Vagina (tissue), 2 donors: ENCODE data around the gene XCL2. TPM values are rescaled to one million over a fixed set of nuclear protein-coding genes. Genes with fewer than 3 reads are reported as not detected.

Experiments used
- DNase-seq, 2 donors: peaks; one replicate each; pipeline ENCODE4 v3.0.0-alpha.2; 2017; ENCODE audit errors: extremely low spot score in 2 of 2
- H3K27ac ChIP-seq: fragments of 200-600 bp; sonication (generic); one replicate; pipeline ENCODE4 v1.5.1; 2019
- H3K27me3 ChIP-seq: fragments of 200-600 bp; sonication (generic); one replicate; pipeline ENCODE4 v1.5.1; 2019
- H3K36me3 ChIP-seq, 2 donors: fragments of 200-600 bp; sonication (generic); one replicate each; pipeline ENCODE4 v1.5.1; 2017 to 2019
- H3K4me1 ChIP-seq: fragments of 200-600 bp; sonication (generic); one replicate; pipeline ENCODE4 v1.5.1; 2019
- H3K4me3 ChIP-seq, 2 donors: fragments of 200-600 bp; sonication (generic); 1 replicate in 1 of 2; 2 replicates in 1 of 2; pipeline ENCODE4 v1.5.1; 2016 to 2019
- H3K9me3 ChIP-seq: fragments of 200-600 bp; sonication (generic); one replicate; pipeline ENCODE4 v1.5.1; 2019
- CTCF ChIP-seq, 3 experiments: fragments of 450-650 bp in 2 of 3; fragments of 200-600 bp in 1 of 3; sonication (generic) in 1 of 3; IDR thresholded peaks; one replicate each; pipeline ENCODE4 v1.5.1; 2017 to 2019; ENCODE audit warnings: antibody characterized with exemption in 3 of 3, mild to moderate bottlenecking in 2 of 3, moderate library complexity in 2 of 3
- POLR2A ChIP-seq, 2 donors: fragments of 450-650 bp; IDR thresholded peaks; one replicate each; pipeline ENCODE4 v1.6.1; 2017; ENCODE audit warnings: antibody characterized with exemption in 2 of 2, mild to moderate bottlenecking in 2 of 2, moderate library complexity in 2 of 2
- POLR2AphosphoS5 ChIP-seq, 2 donors: sonication (generic); formaldehyde crosslinking; IDR thresholded peaks; one replicate each; pipeline ENCODE4 v1.9.0; 2017; ENCODE audit warnings: antibody characterized with exemption in 2 of 2, mild to moderate bottlenecking in 2 of 2, low read depth in 1 of 2; ENCODE audit not compliant: insufficient read depth in 1 of 2
- intact Hi-C: fragments of 100-400 bp; cut with DNase I; formaldehyde crosslinking; loops from one replicate; pipeline ENCODE4 v1.15.1; 2023
- total RNA-seq: library from RNA; depleted of rRNA; stranded (reverse); fragments of >200 nt; gene quantifications from one replicate; pipeline ENCODE4 v1.2.3, GENCODE V29; 2016

XCL2 gene
- total RNA-seq, 1 donor from 2014 or later, result not detected

DNA sequence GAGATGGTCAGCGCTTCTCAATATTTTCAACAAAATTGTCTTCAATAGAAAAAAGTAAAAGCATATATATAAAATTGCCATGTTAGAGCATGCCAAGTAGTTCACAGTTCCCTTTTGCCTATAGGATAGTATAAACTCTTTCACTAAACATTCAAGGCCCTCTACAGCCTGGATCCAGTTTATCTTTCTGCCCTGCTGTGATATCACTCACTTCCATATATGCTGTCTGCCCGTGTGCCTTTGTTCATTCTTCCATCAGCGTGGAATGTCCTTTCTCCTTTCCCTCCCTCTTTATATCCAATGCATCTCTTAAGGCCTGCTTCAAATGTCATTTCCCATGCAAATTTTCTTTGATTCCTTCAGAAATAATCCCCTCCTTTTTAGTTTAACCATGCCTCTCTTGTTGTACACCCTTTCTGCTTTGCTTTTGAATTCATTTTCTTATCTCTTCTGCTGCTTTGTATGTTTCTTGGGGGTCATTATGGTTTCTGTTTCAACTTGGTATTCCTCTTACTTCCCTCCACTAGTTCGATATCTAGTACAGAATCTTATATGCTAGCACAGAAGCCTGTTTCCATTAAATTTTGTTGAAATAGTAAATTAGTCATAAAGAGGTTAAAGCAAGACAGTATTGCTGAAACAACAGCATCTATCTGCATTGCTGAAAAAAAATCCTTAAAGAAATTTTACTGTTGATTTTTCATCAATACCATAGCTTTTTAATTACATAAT, 44.7 kb downstream of the XCL2 start:
- H3K9me3 ChIP-seq, result no peaks in the 10 kb centered on the region
- H3K4me1 ChIP-seq, result peaks cover 13% of the 10 kb centered on the region
- DNase-seq, result no peak
- no peak overlapping the region for H3K4me3 ChIP-seq
- no peak overlapping the region for H3K27ac ChIP-seq
- TF ChIP-seq POLR2AphosphoS5 (IDR thresholded peaks at IDR 0.05; ENCODE audit: insufficient read depth in 1 of 2, low read depth in 1 of 2) (no peak), CTCF (IDR thresholded peaks at IDR 0.05) (no peak), POLR2A (IDR thresholded peaks at IDR 0.05) (no peak)
- no peaks in the 10 kb centered on the region for H3K36me3 ChIP-seq
- intact Hi-C loops, result no loop called here
- no peaks in the 10 kb centered on the region for H3K27me3 ChIP-seq

DNA sequence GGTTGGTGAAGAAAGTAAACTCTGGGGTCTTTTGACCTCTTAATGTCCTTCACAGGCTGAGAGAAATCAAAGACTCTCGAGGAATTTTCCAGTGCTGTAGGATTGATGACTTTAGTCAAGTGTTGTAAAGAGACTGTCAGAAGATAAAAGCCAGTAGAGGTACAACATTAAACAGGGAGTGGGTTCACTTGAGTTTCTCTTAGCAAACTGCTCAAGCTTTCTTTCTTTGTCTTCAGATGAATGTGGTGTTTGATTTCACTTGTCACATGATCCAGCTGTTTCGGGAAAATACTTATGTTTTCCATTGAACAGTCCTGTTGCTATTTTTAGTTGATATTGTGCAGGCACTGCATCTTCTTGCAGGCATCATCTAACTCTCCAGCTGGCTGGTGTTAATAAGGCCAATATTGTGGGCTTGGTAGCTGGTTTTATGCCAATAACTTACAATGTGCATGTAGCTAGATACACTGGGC, 45.6 kb downstream of the XCL2 start:
- Histone ChIP-seq H3K4me1 (peaks cover 13% of the 10 kb centered on the region), H3K27ac (peak overlapping the region; percentile 13)
- no peak for DNase-seq

GRCh38 chr1:168497376-168497950, 46.3 kb downstream of the XCL2 start:
- no peaks in the 10 kb centered on the region for H3K27me3 ChIP-seq
- no peaks in the 10 kb centered on the region for H3K36me3 ChIP-seq
- H3K4me3 ChIP-seq, result no peak overlapping the region
- no peaks in the 10 kb centered on the region for H3K9me3 ChIP-seq
- H3K27ac ChIP-seq, result peak overlapping the region; percentile 13
- intact Hi-C loops, result no loop called here
- TF ChIP-seq POLR2A (IDR thresholded peaks at IDR 0.05), result no peak
- TF ChIP-seq CTCF (IDR thresholded peaks at IDR 0.05), result no peak
- DNase-seq, result no peak
- peaks cover 13% of the 10 kb centered on the region for H3K4me1 ChIP-seq

More for the DNA sequence above, 45.6 kb downstream of the XCL2 start:
- H3K27me3 ChIP-seq, result no peaks in the 10 kb centered on the region
- no peak for TF ChIP-seq POLR2A (IDR thresholded peaks at IDR 0.05)
- no peak for TF ChIP-seq POLR2AphosphoS5 (IDR thresholded peaks at IDR 0.05; ENCODE audit: insufficient read depth in 1 of 2, low read depth in 1 of 2)
- no peak for TF ChIP-seq CTCF (IDR thresholded peaks at IDR 0.05)
- no peak overlapping the region for H3K4me3 ChIP-seq
- intact Hi-C loops, result no loop called here
- no peaks in the 10 kb centered on the region for H3K9me3 ChIP-seq
- H3K36me3 ChIP-seq, result no peaks in the 10 kb centered on the region

DNA sequence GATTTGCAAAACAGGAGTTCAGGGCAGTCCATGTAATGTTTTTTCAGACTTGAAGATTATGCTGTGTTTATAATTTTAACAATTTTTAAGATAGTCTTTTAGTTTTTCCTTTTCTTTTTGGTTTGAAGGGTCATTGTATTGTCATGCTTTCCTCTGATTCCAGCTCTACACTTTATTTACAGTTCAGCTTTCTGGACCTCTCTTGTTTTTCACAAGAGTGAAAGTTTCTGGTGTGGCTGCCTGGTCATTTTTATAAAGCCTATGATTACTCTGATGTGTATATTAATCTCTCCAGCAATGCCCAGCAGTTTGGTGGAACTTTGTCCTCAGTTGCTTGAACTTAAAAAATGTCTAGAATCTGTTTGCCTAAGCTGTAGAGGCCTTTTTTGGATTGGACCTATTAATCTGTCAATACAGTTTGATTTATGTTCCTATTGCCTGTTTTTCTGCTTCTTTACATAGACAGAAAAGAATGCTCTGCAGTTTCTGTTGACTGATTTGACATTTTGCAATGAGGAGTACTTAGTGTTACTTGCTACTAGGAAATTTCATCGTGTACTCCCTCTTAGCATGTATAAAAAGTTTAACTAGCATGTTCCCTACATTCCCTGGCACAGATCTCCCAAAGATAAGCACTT, 52.2 kb downstream of the XCL2 start:
- no peak for DNase-seq
- intact Hi-C loops, result no loop called here
- H3K27ac ChIP-seq, result no peak overlapping the region
- no peaks in the 10 kb centered on the region for H3K27me3 ChIP-seq
- H3K9me3 ChIP-seq, result no peaks in the 10 kb centered on the region
- H3K4me1 ChIP-seq, result no peaks in the 10 kb centered on the region
- no peaks in the 10 kb centered on the region for H3K36me3 ChIP-seq
- H3K4me3 ChIP-seq, result no peak overlapping the region
- TF ChIP-seq POLR2AphosphoS5 (IDR thresholded peaks at IDR 0.05; ENCODE audit: insufficient read depth in 1 of 2, low read depth in 1 of 2), result no peak
- no peak for TF ChIP-seq POLR2A (IDR thresholded peaks at IDR 0.05)
- no peak for TF ChIP-seq CTCF (IDR thresholded peaks at IDR 0.05)

Other genes starting within 250 kb of the XCL2 start
- gene XCL1, start 32.6 kb upstream of the XCL2 start, total RNA-seq, result not detected
- 154 TPM for gene DPT, start 185.2 kb upstream of the XCL2 start, total RNA-seq